Type B pancreatic cell (in vitro differentiated cells): ENCODE measurements around the gene PRPF18. TPM values are rescaled to one million over a fixed set of nuclear protein-coding genes. Genes with fewer than 3 reads are reported as not detected.
A peak's percentile ranks its signal among the peaks of the same experiment; 100 is the strongest.

Source experiments
- DNase-seq: peaks from one replicate; pipeline ENCODE4 v3.0.0; 2021; ENCODE audit warnings: mixed read lengths; ENCODE audit not compliant: unreplicated experiment; ENCODE audit errors: extremely low spot score
- H3K27ac Mint-ChIP-seq: 2 replicates; pipeline ENCODE4 v1.8.0; 2021; ENCODE audit warnings: mild to moderate bottlenecking, mixed read lengths
- H3K27me3 Mint-ChIP-seq: 2 replicates; pipeline ENCODE4 v1.8.0; 2021; ENCODE audit warnings: mixed read lengths
- H3K36me3 Mint-ChIP-seq: 2 replicates; pipeline ENCODE4 v1.8.0; 2021; ENCODE audit warnings: mixed read lengths
- H3K4me1 Mint-ChIP-seq: one replicate; pipeline ENCODE4 v1.8.0; 2021; ENCODE audit warnings: mixed read lengths; ENCODE audit not compliant: unreplicated experiment
- H3K4me3 Mint-ChIP-seq: 2 replicates; pipeline ENCODE4 v1.8.0; 2021; ENCODE audit warnings: mild to moderate bottlenecking, mixed read lengths
- H3K9me3 Mint-ChIP-seq: 2 replicates; pipeline ENCODE4 v1.8.0; 2021; ENCODE audit warnings: mixed read lengths
- total RNA-seq: library from RNA; stranded (reverse); gene quantifications from 2 replicates; pipeline ENCODE4 v1.2.1, GENCODE V29; 2021; ENCODE audit warnings: low replicate concordance
- TF ChIP-seq, protein P1 (sequence below): fragments of 200-600 bp; sonication (generic); conservative IDR thresholded peaks from 2 replicates; pipeline ENCODE4 v1.5.0; 2021; ENCODE audit warnings: antibody characterized with exemption, mild to moderate bottlenecking

Gene PRPF18
- total RNA-seq, 1 donor from 2014 or later: 16.7 TPM

DNA sequence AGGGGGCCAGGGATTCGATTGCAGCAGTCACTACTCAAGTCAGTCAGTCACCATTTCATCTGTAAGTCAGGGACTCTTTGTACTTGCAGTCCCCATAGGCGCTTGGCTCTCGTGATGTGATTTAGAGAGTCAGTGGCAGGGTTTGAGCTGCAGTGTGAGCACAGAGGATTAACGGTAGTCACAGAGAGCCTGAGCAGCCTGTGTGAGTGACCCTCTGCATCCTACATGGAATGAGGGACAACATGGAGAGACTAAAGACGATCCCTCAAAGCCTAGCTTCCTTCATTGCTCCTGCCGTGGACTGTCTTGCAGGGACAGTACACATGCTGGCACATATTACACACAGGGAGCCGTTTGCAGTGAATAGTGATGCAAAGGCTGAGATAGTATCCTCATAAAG lies 56.3 kb downstream of the PRPF18 start:
- TF ChIP-seq, protein P1, sequence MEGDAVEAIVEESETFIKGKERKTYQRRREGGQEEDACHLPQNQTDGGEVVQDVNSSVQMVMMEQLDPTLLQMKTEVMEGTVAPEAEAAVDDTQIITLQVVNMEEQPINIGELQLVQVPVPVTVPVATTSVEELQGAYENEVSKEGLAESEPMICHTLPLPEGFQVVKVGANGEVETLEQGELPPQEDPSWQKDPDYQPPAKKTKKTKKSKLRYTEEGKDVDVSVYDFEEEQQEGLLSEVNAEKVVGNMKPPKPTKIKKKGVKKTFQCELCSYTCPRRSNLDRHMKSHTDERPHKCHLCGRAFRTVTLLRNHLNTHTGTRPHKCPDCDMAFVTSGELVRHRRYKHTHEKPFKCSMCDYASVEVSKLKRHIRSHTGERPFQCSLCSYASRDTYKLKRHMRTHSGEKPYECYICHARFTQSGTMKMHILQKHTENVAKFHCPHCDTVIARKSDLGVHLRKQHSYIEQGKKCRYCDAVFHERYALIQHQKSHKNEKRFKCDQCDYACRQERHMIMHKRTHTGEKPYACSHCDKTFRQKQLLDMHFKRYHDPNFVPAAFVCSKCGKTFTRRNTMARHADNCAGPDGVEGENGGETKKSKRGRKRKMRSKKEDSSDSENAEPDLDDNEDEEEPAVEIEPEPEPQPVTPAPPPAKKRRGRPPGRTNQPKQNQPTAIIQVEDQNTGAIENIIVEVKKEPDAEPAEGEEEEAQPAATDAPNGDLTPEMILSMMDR: no peak
- Mint-ChIP-seq H3K27me3 (no peaks in the 10 kb centered on the region), H3K4me1 (peaks cover 4% of the 10 kb centered on the region), H3K36me3 (peaks cover 66% of the 10 kb centered on the region), H3K9me3 (peaks cover 22% of the 10 kb centered on the region), H3K4me3 (no peak overlapping the region), H3K27ac (no peak overlapping the region)
- no peak for DNase-seq

DNA sequence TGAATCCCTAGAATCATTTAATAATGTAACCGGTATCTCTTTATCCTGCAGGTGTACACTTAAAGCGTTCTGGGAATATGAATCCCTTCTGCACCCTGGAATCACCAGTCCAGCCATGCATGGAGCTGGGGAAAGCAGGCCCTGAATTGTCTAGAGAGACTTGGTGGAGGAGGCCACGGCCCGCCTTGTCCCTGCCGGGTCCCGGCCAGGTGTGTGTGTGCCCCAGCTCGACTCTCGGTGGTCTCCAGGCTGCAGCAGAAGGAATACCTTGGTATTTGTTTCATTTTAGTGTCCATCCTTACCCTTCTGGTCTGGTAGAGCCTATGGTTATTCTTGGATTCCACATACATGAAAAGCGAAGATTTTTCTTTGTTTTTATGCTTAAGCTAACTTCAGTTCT lies 58.1 kb downstream of the PRPF18 start:
- H3K36me3 Mint-ChIP-seq: peaks cover 73% of the 10 kb centered on the region
- H3K27ac Mint-ChIP-seq: no peak overlapping the region

DNA sequence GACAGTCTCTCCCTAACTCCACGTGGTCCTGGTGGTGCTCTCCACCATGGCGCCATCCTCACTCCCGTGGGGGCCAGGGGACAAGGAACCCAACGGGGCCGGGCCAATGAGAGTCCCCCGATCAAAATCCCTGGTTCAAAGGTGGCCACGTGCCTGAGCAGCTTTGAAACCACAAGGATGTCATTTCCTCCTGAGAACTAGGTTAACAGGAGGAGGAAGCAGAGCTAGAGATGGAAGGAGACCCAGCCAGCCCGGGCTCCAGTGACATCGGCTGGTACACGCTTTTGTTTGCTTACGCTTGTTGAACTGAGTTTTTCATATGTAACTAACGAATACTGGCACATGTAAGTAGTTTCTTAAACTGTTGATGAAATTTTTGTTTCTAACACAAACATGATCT lies 61.7 kb downstream of the PRPF18 start:
- TF ChIP-seq, protein P1: no peak
- no peak for DNase-seq
- Mint-ChIP-seq H3K27me3 (no peaks in the 10 kb centered on the region), H3K9me3 (no peaks in the 10 kb centered on the region), H3K4me3 (no peak overlapping the region), H3K36me3 (peaks cover 55% of the 10 kb centered on the region), H3K27ac (no peak overlapping the region), H3K4me1 (peaks cover 4% of the 10 kb centered on the region)

More for the DNA sequence above, 58.1 kb downstream of the PRPF18 start:
- Mint-ChIP-seq H3K4me3 (no peak overlapping the region), H3K4me1 (peaks cover 4% of the 10 kb centered on the region), H3K9me3 (peaks cover 22% of the 10 kb centered on the region), H3K27me3 (no peaks in the 10 kb centered on the region)
- TF ChIP-seq, protein P1: no peak
- no peak for DNase-seq

DNA sequence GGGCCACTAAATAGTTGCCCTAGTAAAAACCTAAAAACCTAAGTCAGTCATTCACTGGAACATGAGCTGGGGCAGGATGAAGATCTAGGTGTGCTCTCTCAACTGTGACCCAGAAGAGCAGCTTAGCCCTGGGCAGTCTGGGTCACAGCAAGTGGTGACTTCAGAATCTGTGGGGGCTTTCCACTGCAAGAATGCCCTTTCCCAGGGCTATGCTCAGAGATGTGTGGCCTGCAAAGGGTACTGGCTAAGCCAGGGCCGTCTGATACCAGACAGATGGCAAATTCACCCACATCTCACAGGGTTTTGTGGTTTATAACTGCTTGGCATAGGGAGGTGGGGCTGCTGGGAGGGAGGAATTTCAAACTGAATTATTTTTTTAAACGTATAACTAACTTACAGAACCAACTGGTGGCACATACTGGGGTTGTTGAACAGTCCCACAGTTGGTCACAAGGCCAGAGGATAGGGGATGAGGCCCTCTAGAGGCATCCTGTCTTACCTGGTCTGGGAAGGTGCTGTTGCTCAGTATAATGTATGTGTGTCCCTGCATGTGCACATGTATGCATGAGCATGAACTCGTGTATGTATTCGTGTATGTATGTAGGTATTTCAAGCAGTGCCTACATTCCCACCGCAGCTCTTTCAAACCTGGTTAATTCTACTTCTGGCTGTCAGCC lies 63.2 kb downstream of the PRPF18 start:
- H3K27me3 Mint-ChIP-seq: no peaks in the 10 kb centered on the region
- H3K4me1 Mint-ChIP-seq: peaks cover 4% of the 10 kb centered on the region
- no peak overlapping the region for H3K4me3 Mint-ChIP-seq
- TF ChIP-seq, protein P1: no peak
- peak overlapping the region; percentile 47 for H3K27ac Mint-ChIP-seq
- no peaks in the 10 kb centered on the region for H3K9me3 Mint-ChIP-seq
- DNase-seq: no peak
- H3K36me3 Mint-ChIP-seq: peaks cover 53% of the 10 kb centered on the region

DNA sequence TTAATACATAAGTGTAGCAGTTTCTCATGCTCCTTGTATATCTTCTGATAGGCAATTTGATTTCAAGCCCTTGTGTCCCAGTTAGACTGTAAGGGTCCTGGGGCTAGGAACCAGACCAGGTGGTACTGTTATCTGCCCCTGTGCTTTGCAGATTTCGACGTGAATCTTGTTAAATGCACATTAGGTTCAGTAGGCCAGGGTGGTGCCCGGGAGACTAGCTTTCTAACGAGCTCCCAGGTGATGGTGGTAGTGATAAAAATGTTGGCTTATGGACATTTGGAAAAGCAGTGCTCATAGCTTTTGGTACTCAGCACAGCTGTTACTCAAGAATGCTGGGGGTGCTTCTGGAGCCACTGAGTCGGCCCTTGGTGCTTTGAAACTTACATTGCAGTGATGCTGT lies 64.2 kb downstream of the PRPF18 start:
- no peak for DNase-seq
- TF ChIP-seq, protein P1: no peak
- no peaks in the 10 kb centered on the region for H3K9me3 Mint-ChIP-seq
- H3K27me3 Mint-ChIP-seq: no peaks in the 10 kb centered on the region
- H3K4me3 Mint-ChIP-seq: no peak overlapping the region
- H3K27ac Mint-ChIP-seq: peak overlapping the region; percentile 47
- H3K36me3 Mint-ChIP-seq: peaks cover 46% of the 10 kb centered on the region
- no peaks in the 10 kb centered on the region for H3K4me1 Mint-ChIP-seq
